ENCODE data around the gene HNRNPDL. TPM values are rescaled to one million over a fixed set of nuclear protein-coding genes. Genes with fewer than 3 reads are reported as not detected.

Gene HNRNPDL
- total and polyA plus RNA-seq, 2 of the 4 experiments (the other 2 are of a cell fraction): 52.9 to 276 TPM

DNA sequence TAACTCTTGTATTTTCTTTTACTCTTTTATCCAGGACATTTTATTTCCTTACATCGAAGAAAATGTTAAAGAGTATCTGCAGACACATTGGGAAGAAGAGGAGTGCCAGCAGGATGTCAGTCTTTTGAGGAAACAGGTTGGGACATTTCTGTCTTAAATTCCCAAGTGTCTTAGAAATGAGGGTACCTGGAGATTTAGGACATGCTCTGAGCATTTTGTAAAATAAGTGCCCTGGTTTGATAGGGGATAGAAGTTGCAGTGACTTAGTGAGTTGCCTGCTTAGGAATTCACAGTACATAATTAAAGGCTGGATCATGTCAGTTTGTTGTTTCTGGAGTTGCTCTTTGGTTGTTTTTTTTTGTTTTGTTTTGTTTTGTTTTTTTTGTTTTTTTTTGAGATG lies 17.6 kb upstream of the HNRNPDL start:
- Histone ChIP-seq H2BK120ac (ENCODE audit: low read depth, low read length) (no peak overlapping the region), H4K20me1 (ENCODE audit: insufficient read depth, low read length) (peaks cover 4% of the 10 kb centered on the region), H4K5ac (ENCODE audit: low read depth, low read length) (no peak overlapping the region), H3K27me3 (ENCODE audit: control insufficient read depth, insufficient read depth, low read length) (no peaks in the 10 kb centered on the region), H3K4me1 (ENCODE audit: control insufficient read depth, insufficient read depth, low read length) (no peaks in the 10 kb centered on the region), H2AK5ac (ENCODE audit: low read depth, low read length) (no peak overlapping the region), H4K8ac (ENCODE audit: low read depth in 2 of 2, low read length in 2 of 2) (no peak overlapping the region), H2AK9ac (replicated peaks; ENCODE audit: low read depth, low read length, poor library complexity) (no peak overlapping the region), H3K36me3 (ENCODE audit: control insufficient read depth, insufficient read depth, low read length) (peaks cover 19% of the 10 kb centered on the region), H3K56ac (ENCODE audit: extremely low read depth, insufficient read depth, low read length) (no peak overlapping the region), H3K9ac (ENCODE audit: low read depth, low read length) (no peak overlapping the region), H3K9me1 (ENCODE audit: insufficient read depth, low read length) (no peaks in the 10 kb centered on the region), H3K27ac (ENCODE audit: insufficient read depth, low read length) (no peak overlapping the region), H2AFZ (replicated peaks; ENCODE audit: low read length, poor library complexity) (no peak overlapping the region), H3K9me3 (ENCODE audit: control insufficient read depth, insufficient read depth, low read length) (no peaks in the 10 kb centered on the region), H3K79me1 (ENCODE audit: low read depth in 1 of 2, low read length in 2 of 2) (peaks cover 33 to 34% of the 10 kb centered on the region in 2 experiments), H2BK5ac (ENCODE audit: low read depth, low read length, poor library complexity, severe bottlenecking) (no peak overlapping the region), H3K18ac (ENCODE audit: low read depth, low read length) (no peak overlapping the region), H3K23ac (ENCODE audit: low read depth, low read length) (no peak overlapping the region), H3K14ac (replicated peaks; ENCODE audit: low read depth, low read length) (no peak overlapping the region), H3K4ac (ENCODE audit: low read depth, low read length) (no peak overlapping the region), H4K91ac (ENCODE audit: insufficient read depth, low read depth, low read length) (no peak overlapping the region), H3K4me2 (ENCODE audit: low read depth, low read length) (no peak overlapping the region), H2BK20ac (ENCODE audit: low read depth, low read length) (no peak overlapping the region), H3K4me3 (ENCODE audit: insufficient read depth, low read depth, low read length) (no peak overlapping the region), H2BK15ac (ENCODE audit: low read depth, low read length) (no peak overlapping the region)
- WGBS, 2 experiments (ENCODE audit: extremely low coverage in 2 of 2, insufficient read length in 1 of 2): no CpG with 5 or more reads among the region's 1 CpG
- DNase-seq: no peak
- dilution Hi-C loops (cut with HindIII; ENCODE audit: low sequenced_read_pairs, unreplicated experiment): no loop called here
- ChIA-PET CTCF (no interaction called here), POLR2A (ENCODE audit: unreplicated experiment) (no interaction called here)
- no TSS peak for BruUV-seq (replicated peaks)
- no peak for ATAC-seq (ENCODE audit: low read depth)
- TF ChIP-seq, protein P1, sequence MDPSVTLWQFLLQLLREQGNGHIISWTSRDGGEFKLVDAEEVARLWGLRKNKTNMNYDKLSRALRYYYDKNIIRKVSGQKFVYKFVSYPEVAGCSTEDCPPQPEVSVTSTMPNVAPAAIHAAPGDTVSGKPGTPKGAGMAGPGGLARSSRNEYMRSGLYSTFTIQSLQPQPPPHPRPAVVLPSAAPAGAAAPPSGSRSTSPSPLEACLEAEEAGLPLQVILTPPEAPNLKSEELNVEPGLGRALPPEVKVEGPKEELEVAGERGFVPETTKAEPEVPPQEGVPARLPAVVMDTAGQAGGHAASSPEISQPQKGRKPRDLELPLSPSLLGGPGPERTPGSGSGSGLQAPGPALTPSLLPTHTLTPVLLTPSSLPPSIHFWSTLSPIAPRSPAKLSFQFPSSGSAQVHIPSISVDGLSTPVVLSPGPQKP (IDR thresholded peaks at IDR 0.05; ENCODE audit: borderline replicate concordance, low read depth, low read length): no peak
- TF ChIP-seq RCOR1 (IDR thresholded peaks at IDR 0.05; ENCODE audit: insufficient replicate concordance, low read length): no peak
- no peak for TF ChIP-seq POLR2A (IDR thresholded peaks at IDR 0.05; ENCODE audit: low read depth, low read length)
- TF ChIP-seq NFE2L2 (IDR thresholded peaks at IDR 0.05; ENCODE audit: low read depth, low read length): no peak
- TF ChIP-seq RAD21 (IDR thresholded peaks at IDR 0.05; ENCODE audit: low read length): no peak
- TF ChIP-seq, protein P2, sequence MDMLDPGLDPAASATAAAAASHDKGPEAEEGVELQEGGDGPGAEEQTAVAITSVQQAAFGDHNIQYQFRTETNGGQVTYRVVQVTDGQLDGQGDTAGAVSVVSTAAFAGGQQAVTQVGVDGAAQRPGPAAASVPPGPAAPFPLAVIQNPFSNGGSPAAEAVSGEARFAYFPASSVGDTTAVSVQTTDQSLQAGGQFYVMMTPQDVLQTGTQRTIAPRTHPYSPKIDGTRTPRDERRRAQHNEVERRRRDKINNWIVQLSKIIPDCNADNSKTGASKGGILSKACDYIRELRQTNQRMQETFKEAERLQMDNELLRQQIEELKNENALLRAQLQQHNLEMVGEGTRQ (IDR thresholded peaks at IDR 0.05; ENCODE audit: low read depth, low read length): no peak
- no peak for TF ChIP-seq SMC3 (IDR thresholded peaks at IDR 0.05; ENCODE audit: low read depth, low read length)
- TF ChIP-seq CHD1 (IDR thresholded peaks at IDR 0.05; ENCODE audit: low read depth, low read length): no peak
- TF ChIP-seq MAZ (IDR thresholded peaks at IDR 0.05; ENCODE audit: borderline replicate concordance, low read depth, low read length): no peak
- no peak for TF ChIP-seq MAFK (IDR thresholded peaks at IDR 0.05; ENCODE audit: low read depth, low read length)
- in situ Hi-C loops (cut with MboI; ENCODE audit: low sequenced_read_pairs): loop anchor here (10.0 to 25.0 kb wide), 2 partner anchors 589 to 817 kb away; partner anchors contain the start of gene COPS4
- intact Hi-C loops (cut with micrococcal nuclease): no loop called here

Measured in IMR-90 (cell line).